GM12874 (cell line): ENCODE measurements around the gene DIS3L2.

ENCODE experiments used
- TF ChIP-seq, protein P1 (sequence below): IDR thresholded peaks from 2 replicates; pipeline ENCODE4 v1.5.1; 2011; ENCODE audit warnings: low read depth, mild to moderate bottlenecking, control low read depth, low read length, moderate library complexity; ENCODE audit not compliant: insufficient read depth

Gene DIS3L2

DNA sequence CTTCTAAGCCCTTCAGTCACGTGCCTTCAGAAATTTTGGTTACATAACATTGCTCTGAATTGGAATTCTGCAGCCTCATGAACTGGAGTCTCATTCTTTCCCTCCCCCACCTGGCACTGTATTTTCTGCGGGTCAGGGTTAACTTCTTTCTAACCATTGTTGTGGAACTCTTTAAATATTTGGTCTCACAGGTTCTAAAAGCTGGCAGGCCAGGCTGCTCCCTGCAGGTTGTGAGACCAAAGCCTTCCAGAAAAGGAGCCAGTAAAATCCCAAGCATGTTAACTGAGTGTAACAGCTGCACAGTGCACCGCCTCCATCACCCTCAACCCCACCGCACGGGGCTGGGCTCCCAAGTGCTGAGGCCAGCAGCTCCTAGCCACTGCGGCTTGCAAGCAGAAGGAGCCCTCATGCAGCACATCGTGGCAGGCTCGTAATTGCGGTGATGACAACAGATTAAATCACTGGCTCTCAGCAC is 243.0 kb downstream of the DIS3L2 start:
- TF ChIP-seq, protein P1, sequence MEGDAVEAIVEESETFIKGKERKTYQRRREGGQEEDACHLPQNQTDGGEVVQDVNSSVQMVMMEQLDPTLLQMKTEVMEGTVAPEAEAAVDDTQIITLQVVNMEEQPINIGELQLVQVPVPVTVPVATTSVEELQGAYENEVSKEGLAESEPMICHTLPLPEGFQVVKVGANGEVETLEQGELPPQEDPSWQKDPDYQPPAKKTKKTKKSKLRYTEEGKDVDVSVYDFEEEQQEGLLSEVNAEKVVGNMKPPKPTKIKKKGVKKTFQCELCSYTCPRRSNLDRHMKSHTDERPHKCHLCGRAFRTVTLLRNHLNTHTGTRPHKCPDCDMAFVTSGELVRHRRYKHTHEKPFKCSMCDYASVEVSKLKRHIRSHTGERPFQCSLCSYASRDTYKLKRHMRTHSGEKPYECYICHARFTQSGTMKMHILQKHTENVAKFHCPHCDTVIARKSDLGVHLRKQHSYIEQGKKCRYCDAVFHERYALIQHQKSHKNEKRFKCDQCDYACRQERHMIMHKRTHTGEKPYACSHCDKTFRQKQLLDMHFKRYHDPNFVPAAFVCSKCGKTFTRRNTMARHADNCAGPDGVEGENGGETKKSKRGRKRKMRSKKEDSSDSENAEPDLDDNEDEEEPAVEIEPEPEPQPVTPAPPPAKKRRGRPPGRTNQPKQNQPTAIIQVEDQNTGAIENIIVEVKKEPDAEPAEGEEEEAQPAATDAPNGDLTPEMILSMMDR: no peak

DNA sequence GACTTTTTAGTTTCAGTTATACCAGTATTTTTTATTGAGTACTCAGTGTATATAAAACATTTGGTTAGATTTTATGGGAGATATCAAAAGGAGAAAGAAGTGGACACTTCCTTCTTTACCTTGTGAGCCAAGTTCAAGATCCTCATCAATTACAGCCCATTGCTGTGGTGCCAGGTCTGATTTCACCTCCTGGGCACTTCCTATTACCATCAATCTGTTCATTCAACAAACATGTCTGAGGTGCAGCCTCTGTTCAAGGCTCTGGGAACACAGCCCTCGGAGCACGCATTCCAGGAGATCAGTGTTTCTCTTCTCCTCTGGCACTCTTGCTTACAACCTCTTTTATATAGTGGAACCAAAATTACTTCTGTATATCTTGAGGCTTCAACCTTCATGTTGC is 245.7 kb downstream of the DIS3L2 start:
- TF ChIP-seq, protein P1: no peak

DNA sequence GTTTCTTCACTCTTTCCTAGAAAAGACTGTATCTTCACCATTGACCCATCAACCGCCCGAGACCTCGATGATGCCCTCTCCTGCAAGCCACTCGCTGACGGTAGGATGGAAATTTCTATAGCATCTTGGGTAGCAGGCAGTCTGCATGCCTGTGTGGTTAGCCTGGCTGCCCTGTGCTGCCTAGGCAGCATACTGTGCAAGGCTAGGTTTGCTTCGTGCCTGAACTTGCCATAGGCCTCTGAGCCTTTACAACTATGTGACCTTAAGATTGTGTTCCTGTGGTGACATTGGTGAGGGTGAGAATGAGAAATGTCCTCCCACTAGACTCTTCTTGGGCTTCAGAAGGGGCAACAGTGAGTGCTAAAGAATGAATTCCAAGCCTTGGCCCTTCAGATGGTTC is 248.8 kb downstream of the DIS3L2 start:
- TF ChIP-seq, protein P1: no peak

DNA sequence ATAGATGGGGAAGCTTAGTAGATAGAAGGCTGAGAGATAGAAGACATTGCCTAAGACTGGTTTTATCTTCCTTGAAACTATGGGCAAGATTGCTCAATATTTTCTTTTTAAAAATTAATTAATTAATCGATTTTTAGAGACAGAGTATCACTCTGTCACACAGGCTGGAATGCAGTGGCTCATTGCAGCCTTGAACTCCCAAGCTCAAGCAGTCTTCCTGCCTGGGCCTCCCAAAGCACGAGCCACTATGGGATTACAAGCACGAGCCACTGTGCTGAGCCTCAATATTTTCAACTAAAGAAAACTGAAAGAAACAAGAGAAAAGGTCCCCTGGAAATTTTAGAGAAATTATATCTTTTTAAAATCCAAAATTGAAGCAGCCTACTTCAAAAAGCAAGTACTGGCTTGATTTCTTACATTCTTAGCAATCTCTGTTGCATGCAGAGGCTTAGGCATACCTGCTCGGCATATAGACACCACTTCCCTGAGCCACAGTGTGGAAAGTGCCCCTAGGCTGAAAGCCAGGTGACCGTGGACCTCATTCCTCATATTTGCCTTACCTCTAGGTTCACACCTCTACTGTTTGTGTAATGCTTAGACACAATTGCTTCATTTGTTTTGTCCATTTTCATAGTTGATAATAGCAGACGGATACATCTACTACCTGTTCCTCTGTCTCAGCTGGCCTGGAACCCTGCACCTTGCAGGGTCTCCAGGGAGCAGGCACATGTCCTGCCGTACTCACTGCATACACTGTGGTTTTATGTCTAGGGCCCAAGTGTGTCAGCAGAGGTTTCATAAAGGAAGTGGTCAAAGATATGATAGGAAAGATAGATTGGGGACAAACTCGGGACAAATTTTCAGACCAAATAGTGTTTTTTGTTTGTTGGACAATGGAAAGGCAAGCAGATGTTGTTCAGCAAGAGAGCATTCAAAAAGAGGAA is 250.5 kb downstream of the DIS3L2 start:
- TF ChIP-seq, protein P1: no peak

DNA sequence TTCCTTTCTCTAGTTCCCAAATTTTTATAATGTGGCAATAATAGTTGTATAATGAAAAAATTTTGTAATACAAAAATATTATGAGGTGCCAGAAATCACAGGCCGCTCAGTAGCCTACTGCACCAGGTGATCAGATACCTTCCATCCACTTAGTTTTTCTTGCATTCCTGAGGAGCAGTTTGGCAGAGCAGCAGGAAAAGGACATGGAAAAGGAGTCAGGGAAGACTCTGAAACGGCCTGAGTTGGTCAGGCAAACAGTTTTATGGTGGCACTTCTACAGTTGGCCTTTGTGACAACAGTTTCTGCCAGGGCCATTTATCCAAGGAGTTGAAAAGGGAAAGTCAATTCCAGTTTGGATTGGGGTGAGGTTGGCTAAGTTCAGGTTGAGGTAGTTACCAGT is 251.7 kb downstream of the DIS3L2 start:
- TF ChIP-seq, protein P1: no peak

DNA sequence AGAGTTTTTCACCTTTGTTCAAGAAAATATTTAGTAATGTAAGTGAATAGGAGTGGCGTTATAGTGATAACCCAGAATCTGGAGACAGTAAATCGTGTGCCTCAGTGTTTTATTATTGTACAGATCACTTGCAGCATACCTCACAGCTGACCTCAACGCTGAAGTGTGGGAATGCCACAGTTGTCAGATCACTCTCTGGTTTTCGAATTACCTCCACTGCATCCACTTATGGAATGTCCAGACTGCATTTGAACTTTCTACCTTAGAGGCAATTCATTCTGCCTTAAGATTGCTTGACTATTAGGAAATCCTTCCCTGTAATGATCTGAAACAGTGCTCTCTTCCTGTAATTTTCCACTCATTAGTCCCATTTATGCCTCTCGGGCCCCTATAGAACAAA is 252.5 kb downstream of the DIS3L2 start:
- TF ChIP-seq, protein P1: no peak

DNA sequence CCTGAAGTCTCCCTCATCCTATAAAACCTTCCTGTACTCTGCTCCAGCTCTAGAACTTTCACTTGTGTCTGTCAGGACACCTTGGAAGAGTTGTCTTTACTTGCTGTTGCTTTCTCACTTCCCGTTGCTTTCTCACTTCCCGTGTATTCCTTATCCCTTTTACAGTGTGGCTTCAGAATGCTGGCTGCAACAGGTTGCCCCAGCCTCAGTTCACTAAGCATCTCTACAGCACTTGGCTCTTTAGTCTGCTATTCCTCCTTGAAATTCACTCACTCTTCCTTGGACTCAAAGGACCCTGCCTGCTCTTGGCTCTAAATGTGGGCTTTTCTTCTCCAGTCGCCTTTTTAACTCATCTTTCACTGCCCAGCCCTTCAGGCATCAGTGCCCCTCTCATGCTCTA is 254.5 kb downstream of the DIS3L2 start:
- TF ChIP-seq, protein P1: no peak
